ENCODE results near the gene INTS7.
"Not testable (repeated sequence)": the region's sequence is repeated elsewhere in the genome, so short reads cannot be mapped to it uniquely, and the experiment has no call there.

INTS7 gene

GRCh38 chr1:212034516-212035122 is 738 bp downstream of the INTS7 start:
- no peak for DNase-seq

- DNase-seq = no peak
Observed at GRCh38 chr1:212030936-212031528, 4.3 kb downstream of the INTS7 start.

DNA sequence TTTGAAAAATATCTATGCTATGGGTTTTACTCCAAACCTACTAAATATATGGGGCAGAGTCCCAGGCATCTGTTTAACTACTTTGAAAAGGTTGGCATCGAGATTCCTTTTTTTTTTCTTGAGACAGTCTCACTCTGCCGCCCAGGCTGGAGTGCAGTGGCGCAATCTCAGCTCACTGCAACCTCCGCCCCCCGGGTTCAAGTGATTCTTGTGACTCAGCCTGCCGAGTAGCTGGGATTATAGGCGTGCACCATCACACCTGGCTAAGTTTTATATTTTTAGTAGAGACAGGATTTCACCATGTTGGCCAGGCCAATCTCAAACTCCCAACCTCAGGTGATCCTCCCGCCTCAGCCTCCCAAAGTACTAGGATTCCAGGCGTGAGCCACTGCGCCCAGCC is 7.6 kb downstream of the INTS7 start:
- DNase-seq = not testable (repeated sequence)

- DNase-seq = no peak
Observed at GRCh38 chr1:212024469-212025149, 10.7 kb downstream of the INTS7 start.

DNA sequence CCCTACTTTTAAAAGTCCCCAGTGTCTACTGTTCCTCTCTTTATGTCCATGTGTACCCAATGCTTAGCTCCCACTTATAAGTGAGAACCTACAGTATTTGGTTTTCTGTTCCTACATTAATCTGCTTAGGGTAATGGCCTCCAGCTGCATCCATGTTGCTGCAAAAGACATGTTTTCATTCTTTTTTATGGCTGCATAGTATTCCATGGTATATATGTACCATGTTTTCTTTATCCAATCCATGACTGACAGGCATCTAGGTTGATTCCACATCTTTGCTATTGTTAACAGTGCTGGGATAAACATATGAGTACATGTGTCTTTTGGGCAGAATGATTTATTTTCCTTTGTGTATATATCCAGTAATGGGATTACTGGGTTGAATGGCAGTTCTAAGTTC is 12.4 kb downstream of the INTS7 start:
- not testable (repeated sequence) for DNase-seq

DNA sequence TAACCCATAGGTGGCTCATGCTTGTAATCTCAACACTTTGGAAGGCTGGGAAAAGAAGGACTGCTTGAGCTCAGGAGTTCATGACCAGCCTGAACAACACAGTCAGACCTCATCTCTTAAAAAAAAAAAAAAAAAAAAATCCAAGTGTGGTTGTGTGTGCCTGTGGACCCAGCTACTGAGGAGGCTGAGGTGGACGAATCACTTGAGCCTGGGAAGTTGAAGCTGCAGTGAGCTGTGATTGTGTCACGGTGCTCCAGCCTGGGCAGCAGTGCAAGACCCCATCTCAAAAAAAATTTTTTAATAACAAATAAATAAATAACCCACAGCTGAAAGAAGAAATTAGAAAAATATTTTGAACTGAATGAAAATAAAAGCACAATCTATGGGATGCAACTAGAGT is 13.8 kb downstream of the INTS7 start:
- no peak for DNase-seq

DNA sequence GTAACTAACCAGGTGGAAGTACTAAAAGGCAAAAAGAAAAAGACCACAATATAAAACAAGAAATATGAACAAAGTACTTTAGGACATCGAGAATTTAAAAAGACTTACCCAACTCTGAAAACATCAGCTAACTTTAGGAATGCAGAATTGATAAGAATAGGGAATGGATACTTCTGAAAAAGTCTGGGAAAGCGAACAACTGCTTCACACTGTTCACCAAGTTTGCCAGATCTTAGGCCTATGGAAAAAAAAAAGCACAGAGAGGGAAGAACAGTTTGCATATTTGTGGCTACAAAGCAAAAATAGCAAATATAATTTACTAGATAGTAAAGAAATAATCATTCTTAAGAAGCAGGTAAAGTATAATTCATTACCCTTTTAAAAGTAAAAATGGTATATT is 14.4 kb downstream of the INTS7 start:
- no peak for DNase-seq

GRCh38 chr1:212013672-212014071 is 21.7 kb downstream of the INTS7 start:
- no peak for DNase-seq

- DNase-seq = peak; percentile 52
Observed at GRCh38 chr1:212012034-212012740, 23.2 kb downstream of the INTS7 start.

DNA sequence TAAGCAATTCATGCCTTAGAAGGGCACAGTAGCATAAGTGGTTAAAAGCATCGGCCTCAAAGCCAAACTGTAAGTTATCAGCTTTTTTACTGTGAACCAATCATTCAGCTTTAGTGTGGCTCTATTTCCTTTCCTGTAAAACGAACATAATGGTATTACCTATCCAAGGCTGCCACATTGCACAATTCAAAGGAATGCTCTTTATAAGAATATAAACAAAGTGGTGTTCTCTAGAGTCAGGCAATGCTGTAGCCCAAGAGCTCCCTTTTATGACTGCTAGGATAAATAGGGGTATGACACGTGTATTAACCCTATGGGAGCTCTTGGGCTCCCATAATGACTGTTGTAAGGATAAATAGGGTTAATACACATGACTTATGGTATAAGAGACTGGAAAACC is 25.4 kb downstream of the INTS7 start:
- DNase-seq = no peak

GRCh38 chr1:212009561-212009960 is 25.8 kb downstream of the INTS7 start:
- DNase-seq = no peak

GRCh38 chr1:212007886-212008285 is 27.5 kb downstream of the INTS7 start:
- no peak for DNase-seq

- DNase-seq = no peak
Observed at GRCh38 chr1:212007178-212007577, 28.2 kb downstream of the INTS7 start.

GRCh38 chr1:212004895-212005608 is 30.3 kb downstream of the INTS7 start:
- DNase-seq = no peak

DNA sequence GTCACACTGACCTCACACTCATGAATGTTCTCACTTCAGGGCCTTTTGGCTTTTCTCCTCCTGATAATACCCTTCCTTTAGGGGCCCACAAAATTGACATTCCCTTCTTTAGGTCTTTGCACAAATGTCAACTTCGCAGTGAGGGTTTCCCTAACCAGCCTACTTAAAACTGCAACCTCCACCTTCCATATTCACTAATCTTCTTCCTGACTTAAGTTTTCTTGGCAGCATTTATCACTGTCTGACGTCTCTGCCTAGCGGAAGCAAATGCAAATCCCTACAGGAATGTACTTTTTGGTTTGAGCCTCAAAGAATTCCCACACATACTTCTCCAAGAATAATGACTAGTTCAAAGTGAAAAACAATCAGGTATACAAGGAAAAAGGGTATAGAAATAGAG is 32.8 kb downstream of the INTS7 start:
- no peak for DNase-seq

DNA sequence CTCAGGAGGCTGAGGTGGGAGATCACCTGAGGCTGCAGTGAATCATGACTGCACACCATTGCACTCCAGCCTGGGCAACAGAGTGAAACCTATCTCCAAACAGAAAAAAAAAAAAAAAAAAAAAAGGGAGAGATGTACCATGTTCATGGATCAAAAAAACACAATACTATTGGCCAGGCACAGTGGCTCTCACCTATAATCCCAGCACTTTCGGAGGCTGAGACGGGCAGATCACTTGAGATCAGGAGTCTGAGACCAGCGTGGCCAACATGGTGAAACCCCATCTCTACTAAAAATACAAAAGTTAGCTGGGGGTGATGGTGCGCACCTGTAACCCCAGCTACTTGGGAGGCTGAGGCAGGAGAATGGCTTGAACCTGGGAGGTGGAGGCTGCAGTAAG is 37.9 kb downstream of the INTS7 start:
- DNase-seq = not testable (repeated sequence)

DNA sequence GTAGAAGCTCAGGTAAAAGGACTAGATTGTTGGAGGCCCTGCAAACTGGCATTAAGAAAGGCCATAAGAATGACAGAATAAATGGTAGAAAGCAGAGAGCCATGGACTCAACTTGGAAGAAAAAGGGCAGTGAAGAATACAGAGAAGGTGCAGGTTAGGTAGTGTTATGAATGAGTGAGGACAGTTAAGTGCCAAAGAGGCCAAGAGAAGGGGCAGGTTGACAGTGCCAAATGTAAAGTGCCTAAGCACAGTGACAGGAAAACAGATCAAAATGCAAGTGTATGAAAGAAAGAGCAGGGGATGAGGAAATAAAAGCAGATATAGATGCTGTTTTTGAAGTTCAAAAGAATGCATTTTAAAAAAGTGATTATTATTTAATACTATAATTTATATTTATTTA is 43.7 kb downstream of the INTS7 start:
- no peak for DNase-seq

DNA sequence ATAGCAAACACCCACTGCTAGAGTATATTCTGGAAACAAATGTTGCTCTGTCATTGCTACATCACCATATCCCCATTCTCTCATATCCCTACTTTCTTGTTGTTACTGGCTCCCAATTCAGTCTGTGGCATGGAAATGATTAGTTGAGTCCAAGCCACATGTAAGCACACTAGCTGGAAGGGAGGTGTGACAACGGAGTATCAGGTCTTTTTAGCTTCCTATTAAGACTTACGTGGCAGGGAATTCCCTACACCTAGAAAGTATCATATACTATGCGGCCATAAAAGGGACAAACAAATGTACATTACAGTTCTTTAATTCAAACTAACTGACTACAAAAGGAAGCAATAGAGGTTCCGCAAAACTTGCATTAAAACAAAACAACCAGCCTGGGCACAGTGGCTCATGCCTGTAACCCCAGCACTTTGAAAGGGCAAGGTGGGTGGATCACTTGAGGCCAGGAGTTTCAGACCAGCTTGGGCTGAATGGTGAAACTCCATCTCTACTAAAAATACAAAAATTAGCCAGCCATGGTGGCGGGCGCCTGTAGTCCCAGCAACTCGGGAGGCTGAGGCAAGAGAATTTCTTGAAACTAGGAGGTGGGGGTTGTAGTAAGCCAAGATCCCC is 48.6 kb downstream of the INTS7 start:
- no peak for DNase-seq

GRCh38 chr1:211985556-211986264 is 49.6 kb downstream of the INTS7 start:
- DNase-seq = no peak

- DNase-seq = no peak
Observed at GRCh38 chr1:211978596-211978995, 56.8 kb downstream of the INTS7 start.

DNA sequence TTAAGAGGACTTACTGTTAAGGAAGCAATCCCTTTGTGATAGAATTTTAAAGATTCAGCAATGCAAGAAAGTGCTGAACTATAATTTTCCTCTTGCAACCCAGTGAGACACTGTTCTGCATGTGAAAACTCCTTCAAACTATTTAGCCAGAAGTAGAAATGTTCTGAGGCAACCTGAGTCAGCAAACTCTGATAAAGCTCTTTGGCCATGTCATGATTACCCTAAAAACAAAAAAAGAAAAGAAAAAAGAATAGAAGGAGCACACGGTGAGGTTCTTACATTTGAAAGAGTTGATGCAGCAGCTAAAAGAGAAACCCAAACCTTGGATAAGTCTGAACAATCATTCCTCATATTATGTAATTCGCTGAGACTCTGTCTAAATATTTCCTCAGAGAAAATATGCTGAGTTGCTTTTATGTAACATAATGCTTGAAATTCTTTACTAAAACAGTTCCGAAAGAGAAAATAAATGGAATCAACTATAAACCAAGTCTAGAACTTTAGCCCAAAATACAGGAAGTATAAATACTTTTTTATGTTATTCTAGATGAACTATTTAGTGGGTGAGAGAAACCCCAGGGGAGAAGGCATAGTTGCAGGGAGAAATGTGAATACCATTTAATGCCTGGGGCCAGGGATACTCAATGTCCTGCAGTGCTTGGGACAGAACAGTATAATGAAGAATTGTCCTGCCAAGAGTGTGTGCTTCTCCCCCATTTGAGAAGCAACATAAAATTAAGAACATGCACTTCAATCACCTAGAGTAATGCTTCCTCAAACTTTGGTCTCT is 60.0 kb downstream of the INTS7 start:
- DNase-seq = no peak

Data from activated CD4-positive, alpha-beta T cell treated with anti-CD3 and anti-CD28 coated beads for 1 hour (primary cell).